Nephron (organoid): Measurements from ENCODE around the gene IDH3B.

Experiments used
- H3K27ac Mint-ChIP-seq, 3 experiments: 2 replicates each; pipeline ENCODE4 v1.8.0; 2020; ENCODE audit warnings: mixed read lengths in 3 of 3, mild to moderate bottlenecking in 2 of 3, moderate library complexity in 1 of 3
- H3K27me3 Mint-ChIP-seq: 2 replicates; pipeline ENCODE4 v1.8.0; 2021; ENCODE audit warnings: low read depth, mild to moderate bottlenecking, moderate library complexity, mixed read lengths
- H3K36me3 Mint-ChIP-seq: 2 replicates; pipeline ENCODE4 v1.8.0; 2020; ENCODE audit warnings: low read depth, mixed read lengths
- H3K4me1 Mint-ChIP-seq: 2 replicates; pipeline ENCODE4 v1.8.0; 2020; ENCODE audit warnings: mixed read lengths
- H3K4me3 Mint-ChIP-seq, 3 experiments: 2 replicates each; pipeline ENCODE4 v1.8.0; 2020; ENCODE audit warnings: mild to moderate bottlenecking in 3 of 3, mixed read lengths in 3 of 3, moderate library complexity in 2 of 3
- H3K9me3 Mint-ChIP-seq: 2 replicates; pipeline ENCODE4 v1.8.0; 2020; ENCODE audit warnings: mixed read lengths
- CTCF ChIP-seq, 3 experiments: fragments of 200-600 bp; sonication (generic); IDR thresholded peaks; one replicate each; pipeline ENCODE4 v1.5.0; 2021; ENCODE audit warnings: antibody characterized with exemption in 3 of 3; ENCODE audit not compliant: unreplicated experiment in 3 of 3

The IDH3B gene

DNA sequence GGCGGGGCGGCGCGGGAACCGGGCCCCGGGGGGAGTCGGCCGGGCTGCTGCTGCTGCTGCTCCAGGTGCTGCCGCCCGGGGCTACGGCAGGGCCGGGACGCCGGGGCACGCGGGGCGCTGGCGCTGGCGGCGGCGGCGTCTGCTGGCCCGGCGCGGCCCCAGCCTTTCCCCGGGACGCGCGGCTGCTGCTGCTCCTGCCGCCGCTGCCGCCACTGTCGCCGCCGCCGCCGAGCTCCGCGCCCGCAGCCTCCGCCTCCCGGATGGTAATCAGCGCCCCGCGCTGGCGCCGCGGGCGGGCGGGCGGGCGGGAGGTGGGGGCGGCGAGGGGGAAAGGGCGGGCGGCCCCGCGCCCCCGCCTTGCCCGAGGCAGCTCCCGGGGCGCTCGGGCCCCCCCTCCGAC lies 28.9 kb upstream of the IDH3B start:
- Mint-ChIP-seq H3K9me3 (no peaks in the 10 kb centered on the region), H3K4me1 (peaks cover 43% of the 10 kb centered on the region), H3K27ac (no peak overlapping the region), H3K4me3 (no peak overlapping the region), H3K36me3 (no peaks in the 10 kb centered on the region), H3K27me3 (peaks cover 77% of the 10 kb centered on the region)
- TF ChIP-seq CTCF (IDR thresholded peaks at IDR 0.05; ENCODE audit: unreplicated experiment in 3 of 3), result no peak

GRCh38 chr20:2692036-2692885 lies 28.2 kb upstream of the IDH3B start, which contains the start of gene EBF4:
Gene EBF4 (plus strand): TSS chr20:2692780. CDS start chr20:2693646, 866 bp downstream.
- H3K4me3 Mint-ChIP-seq, result peak within 1 kb of the TSS; percentile 95 to 97 (median 96)
- H3K36me3 Mint-ChIP-seq, result no peaks in the 10 kb centered on the region
- no peaks in the 10 kb centered on the region for H3K9me3 Mint-ChIP-seq
- H3K27ac Mint-ChIP-seq, result peak within 1 kb of the TSS; percentile 80 to 97 (median 89)
- peaks cover 80% of the 10 kb centered on the region for H3K27me3 Mint-ChIP-seq
- peaks cover 40% of the 10 kb centered on the region for H3K4me1 Mint-ChIP-seq
- TF ChIP-seq CTCF (IDR thresholded peaks at IDR 0.05; ENCODE audit: unreplicated experiment in 3 of 3), result no peak

- H3K9me3 Mint-ChIP-seq, result no peaks in the 10 kb centered on the region
- TF ChIP-seq CTCF (IDR thresholded peaks at IDR 0.05; ENCODE audit: unreplicated experiment in 3 of 3), result no peak
- peaks cover 37% of the 10 kb centered on the region for H3K4me1 Mint-ChIP-seq
- peaks cover 81% of the 10 kb centered on the region for H3K27me3 Mint-ChIP-seq
- no peaks in the 10 kb centered on the region for H3K36me3 Mint-ChIP-seq
- peak overlapping the region; percentile 80 to 97 (median 89) for H3K27ac Mint-ChIP-seq
- H3K4me3 Mint-ChIP-seq, result peak overlapping the region; percentile 95 to 97 (median 96)
These were observed 27.6 kb upstream of the IDH3B start for GRCh38 chr20:2691663-2692035.

DNA sequence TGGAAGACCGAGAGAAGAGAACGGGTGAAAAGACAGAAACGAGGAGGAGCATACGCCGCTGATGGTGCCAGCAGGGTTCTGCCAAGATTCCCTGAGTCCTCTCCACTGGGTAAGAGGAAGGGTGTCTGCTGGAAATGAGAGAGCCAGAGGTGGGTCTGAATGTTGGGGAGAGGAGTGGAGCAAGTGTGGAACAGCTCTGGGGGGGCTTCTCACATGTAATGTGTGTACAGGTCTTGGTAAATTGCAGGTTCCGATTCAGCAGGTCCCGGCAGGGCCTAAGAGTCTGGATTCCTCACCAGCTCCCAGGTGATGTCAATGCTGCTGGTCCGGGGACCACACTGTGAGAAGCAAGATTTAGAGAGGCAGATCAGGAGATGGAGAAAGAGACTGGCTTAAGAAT lies 27.1 kb upstream of the IDH3B start:
- no peaks in the 10 kb centered on the region for H3K9me3 Mint-ChIP-seq
- TF ChIP-seq CTCF (IDR thresholded peaks at IDR 0.05; ENCODE audit: unreplicated experiment in 3 of 3), result no peak
- H3K4me1 Mint-ChIP-seq, result peaks cover 34% of the 10 kb centered on the region
- H3K27me3 Mint-ChIP-seq, result peaks cover 83% of the 10 kb centered on the region
- H3K27ac Mint-ChIP-seq, result peak overlapping the region; percentile 3 to 97 (median 80)
- H3K36me3 Mint-ChIP-seq, result no peaks in the 10 kb centered on the region
- peak overlapping the region; percentile 95 to 97 (median 96) for H3K4me3 Mint-ChIP-seq

GRCh38 chr20:2690718-2691117 lies 26.7 kb upstream of the IDH3B start:
- no peak for TF ChIP-seq CTCF (IDR thresholded peaks at IDR 0.05; ENCODE audit: unreplicated experiment in 3 of 3)
- Mint-ChIP-seq H3K4me3 (peak overlapping the region; percentile 95 to 97 (median 96)), H3K9me3 (no peaks in the 10 kb centered on the region), H3K36me3 (no peaks in the 10 kb centered on the region), H3K27ac (peak overlapping the region; percentile 3 to 80 (median 58)), H3K27me3 (peaks cover 83% of the 10 kb centered on the region), H3K4me1 (peaks cover 30% of the 10 kb centered on the region)

GRCh38 chr20:2690213-2690612 lies 26.2 kb upstream of the IDH3B start:
- peak overlapping the region; percentile 26 to 48 (median 38) for H3K4me3 Mint-ChIP-seq
- H3K4me1 Mint-ChIP-seq, result peaks cover 27% of the 10 kb centered on the region
- no peaks in the 10 kb centered on the region for H3K36me3 Mint-ChIP-seq
- H3K27me3 Mint-ChIP-seq, result peaks cover 83% of the 10 kb centered on the region
- no peak for TF ChIP-seq CTCF (IDR thresholded peaks at IDR 0.05; ENCODE audit: unreplicated experiment in 3 of 3)
- no peak overlapping the region for H3K27ac Mint-ChIP-seq
- H3K9me3 Mint-ChIP-seq, result no peaks in the 10 kb centered on the region
